A549 (cell line): ENCODE measurements around the gene GALNT12. TPM values are rescaled to one million over a fixed set of nuclear protein-coding genes. Genes with fewer than 3 reads are reported as not detected.
A peak's percentile ranks its signal among the peaks of the same experiment; 100 is the strongest.

Experiments used
- ATAC-seq, 2 experiments: fragments of 200-7000 bp in 1 of 2; fragments of >200 bp in 1 of 2; cut with Nextera tagmentation in 1 of 2; cut with Tn5 transposase in 1 of 2; 3 replicates each; pipeline versions ENCODE4 v1.8.0 to v1.9.1; 2018 to 2020; ENCODE audit warnings: mild to moderate bottlenecking in 1 of 2, moderate library complexity in 1 of 2
- CTCF ChIA-PET: fragments of 300-600 bp; sonication (Branson Sonifier 250); formaldehyde crosslinking; extraction: SDS; loops from one replicate; lab custom pipeline; 2021; ENCODE audit warnings: antibody characterized with exemption, inconsistent platforms; lab: Yijun Ruan, JAX
- POLR2A ChIA-PET: fragments of 350-600 bp; formaldehyde crosslinking; extraction: SDS; loops from one replicate; lab custom pipeline; 2021; ENCODE audit warnings: antibody characterized with exemption, inconsistent platforms; lab: Yijun Ruan, JAX
- DNase-seq, 2 experiments: peaks; one replicate each; pipeline versions ENCODE4 v3.0.0 to v3.0.0-alpha.2; 2011 to 2016; ENCODE audit warnings: low read depth in 1 of 2, low spot score in 1 of 2
- FAIRE-seq: peaks from 2 replicates; lab custom pipeline; 2011; peaks lifted over from hg19 to GRCh38; lab: Jason Lieb, UNC
- H3K27ac ChIP-seq, 2 experiments: fragments of >200 bp; sonication (Bioruptor Twin); formaldehyde crosslinking; 3 replicates each; pipeline ENCODE4 v1.5.1; 2016 to 2017
- H3K4me1 ChIP-seq: fragments of >200 bp; sonication (Bioruptor Twin); formaldehyde crosslinking; 3 replicates; pipeline ENCODE4 v1.6.1; 2016
- H3K4me2 ChIP-seq: fragments of >200 bp; sonication (Bioruptor Twin); formaldehyde crosslinking; 3 replicates; pipeline ENCODE4 v1.6.1; 2016
- H3K4me3 ChIP-seq: fragments of >200 bp; sonication (Bioruptor Twin); formaldehyde crosslinking; 3 replicates; pipeline ENCODE4 v1.5.1; 2016
- H3K9me3 ChIP-seq: fragments of >200 bp; sonication (Bioruptor Twin); formaldehyde crosslinking; 3 replicates; pipeline ENCODE4 v1.6.1; 2016
- CHD2 ChIP-seq: fragments of 150-350 bp; IDR thresholded peaks from 2 replicates; pipeline ENCODE4 v1.6.1; 2014; ENCODE audit warnings: low read length; ENCODE audit not compliant: partially characterized antibody
- ELK1 ChIP-seq: fragments of 150-350 bp; IDR thresholded peaks from 2 replicates; pipeline ENCODE4 v1.6.1; 2014; ENCODE audit warnings: low read depth, mild to moderate bottlenecking, low read length
- EP300 ChIP-seq, 2 experiments: fragments of >200 bp; sonication (Bioruptor Twin); formaldehyde crosslinking; IDR thresholded peaks; 2 replicates in 1 of 2; 3 replicates in 1 of 2; pipeline ENCODE4 v1.6.1; 2016 to 2017
- HES2 ChIP-seq: fragments of >200 bp; sonication (Bioruptor Twin); formaldehyde crosslinking; IDR thresholded peaks from 2 replicates; pipeline ENCODE4 v1.6.1; 2016
- HMGXB4 ChIP-seq: fragments of 250-450 bp; sonication (Bioruptor Pico); IDR thresholded peaks from 2 replicates; pipeline ENCODE4 v1.5.0; 2021; ENCODE audit warnings: mild to moderate bottlenecking, moderate library complexity, borderline replicate concordance
- HOXA7 ChIP-seq: fragments of 250-450 bp; sonication (Bioruptor Pico); IDR thresholded peaks from 2 replicates; pipeline ENCODE4 v1.5.0; 2020; ENCODE audit warnings: mild to moderate bottlenecking, moderate library complexity
- MAFK ChIP-seq: fragments of 450-650 bp; IDR thresholded peaks from 2 replicates; pipeline ENCODE4 v1.6.1; 2014; ENCODE audit not compliant: partially characterized antibody
- MAX ChIP-seq: IDR thresholded peaks from 2 replicates; pipeline ENCODE4 v1.6.1; 2012
- NFE2L2 ChIP-seq: fragments of 150-350 bp; conservative IDR thresholded peaks from 2 replicates; pipeline ENCODE4 v1.6.1; 2014; ENCODE audit warnings: low read length
- NR3C1 ChIP-seq: fragments of >200 bp; sonication (Bioruptor Twin); formaldehyde crosslinking; IDR thresholded peaks from 3 replicates; pipeline ENCODE4 v1.6.1; 2017
- POLR2A ChIP-seq: IDR thresholded peaks from 2 replicates; pipeline ENCODE4 v1.6.1; 2012; ENCODE audit warnings: mild to moderate bottlenecking, low read length
- POLR2AphosphoS2 ChIP-seq: conservative IDR thresholded peaks from 2 replicates; pipeline ENCODE4 v1.6.1; 2012; ENCODE audit warnings: low read length, improper control_type of control experiment, inconsistent platforms
- REST ChIP-seq: fragments of 200-600 bp; sonication (generic); IDR thresholded peaks from 2 replicates; pipeline ENCODE4 v1.6.1; 2016; ENCODE audit warnings: antibody characterized with exemption, mild to moderate bottlenecking, moderate library complexity
- SREBF2 ChIP-seq: fragments of 450-650 bp; IDR thresholded peaks from 2 replicates; pipeline ENCODE4 v1.6.1; 2014; ENCODE audit warnings: mild to moderate bottlenecking, moderate library complexity
- TP53 ChIP-seq: fragments of 250-450 bp; sonication (Bioruptor Pico); IDR thresholded peaks from 2 replicates; pipeline ENCODE4 v1.5.0; 2021; ENCODE audit warnings: mild to moderate bottlenecking, moderate library complexity
- WGBS: methylation state at CpG from one replicate; pipeline ENCODE4 v1.1.6; 2017; ENCODE audit errors: missing lambda C conversion rate; 5-methylcytosine and 5-hydroxymethylcytosine counted together
- polyA plus RNA-seq, 4 experiments: library from polyadenylated mRNA; depleted of rRNA in 3 of 4; stranded (reverse); fragments of >200 nt; fragmentation: RNase III in 1 of 4; extraction: RNeasy Plus Mini Kit Qiagen cat#74134 plus additional on column Dnase treatment in 1 of 4; gene quantifications; 2 replicates in 3 of 4; 3 replicates in 1 of 4; pipeline ENCODE4 v1.2.3, GENCODE V29; 2011 to 2017

Gene GALNT12
- polyA plus RNA-seq, 2 of the 4 experiments (the other 2 are of a cell fraction): 3.2 to 7.3 TPM

- TF ChIP-seq REST (no peak), EP300 (IDR thresholded peaks at IDR 0.05) (no peak), SREBF2 (no peak), MAX (no peak)
These were observed 15.2 kb downstream of the GALNT12 start (continued) for GRCh38 chr9:98822661-98823060.

- ATAC-seq: no peak
- Histone ChIP-seq H3K27ac (no peak overlapping the region), H3K4me3 (no peak overlapping the region), H3K4me1 (no peaks in the 10 kb centered on the region), H3K9me3 (0 out of 3 replicates have a peak, but pooled peaks cover 2% of the 10 kb centered on the region), H3K4me2 (no peak overlapping the region)
- POLR2A ChIA-PET: no interaction called here
- no peak for TF ChIP-seq TP53 (CRISPR knock-in tag)
- no peak for TF ChIP-seq REST
- TF ChIP-seq NFE2L2: no peak
- CTCF ChIA-PET: interaction anchor here (0.9 to 1.4 kb wide), 3 partner anchors 15 to 176 kb away, joined by 3 read pairs; no protein-coding TSS in a partner anchor
- no peak for FAIRE-seq
- no peak for DNase-seq
- WGBS: 88% methylated on average over 2 of the region's 3 CpGs
These were observed 16.3 kb downstream of the GALNT12 start for GRCh38 chr9:98823666-98824334.

- 71% methylated on average over 3 of the region's 3 CpGs for WGBS
- CTCF ChIA-PET: interaction anchor here (1.2 to 1.9 kb wide), 3 partner anchors 23 to 174 kb away, joined by 3 to 7 read pairs (median 3); no protein-coding TSS in a partner anchor
These were observed 17.9 kb downstream of the GALNT12 start for GRCh38 chr9:98825414-98825813.

GRCh38 chr9:98826716-98827115, 19.2 kb downstream of the GALNT12 start:
- Histone ChIP-seq H3K9me3 (no peaks in the 10 kb centered on the region), H3K4me2 (no peak overlapping the region), H3K27ac (no peak overlapping the region), H3K4me3 (no peak overlapping the region), H3K4me1 (no peaks in the 10 kb centered on the region)
- 87% methylated on average over 19 of the region's 20 CpGs for WGBS
- CTCF ChIA-PET: no interaction called here
- ATAC-seq (no peak), FAIRE-seq (no peak), DNase-seq (no peak)
- POLR2A ChIA-PET: no interaction called here
- TF ChIP-seq CHD2 (no peak), HES2 (no peak), HMGXB4 (CRISPR knock-in tag) (no peak), REST (no peak), NR3C1 (no peak), SREBF2 (no peak), POLR2A (no peak), HOXA7 (CRISPR knock-in tag) (no peak), ELK1 (no peak)

More at GRCh38 chr9:98825414-98825813, 17.9 kb downstream of the GALNT12 start:
- TF ChIP-seq TP53 (CRISPR knock-in tag) (no peak), MAFK (peak; percentile 58), POLR2AphosphoS2 (no peak)
- POLR2A ChIA-PET: no interaction called here
- no peaks in the 10 kb centered on the region for H3K4me1 ChIP-seq
- no peak for FAIRE-seq
- no peak overlapping the region for H3K4me2 ChIP-seq
- DNase-seq: no peak
- H3K27ac ChIP-seq: no peak overlapping the region
- H3K9me3 ChIP-seq: no peaks in the 10 kb centered on the region
- H3K4me3 ChIP-seq: no peak overlapping the region
- ATAC-seq: no peak
